Vagina (tissue), 2 donors: ENCODE measurements around the gene DMBX1. TPM values are rescaled to one million over a fixed set of nuclear protein-coding genes. Genes with fewer than 3 reads are reported as not detected.

ENCODE experiments used
- DNase-seq, 2 donors: peaks; one replicate each; pipeline ENCODE4 v3.0.0-alpha.2; 2017; ENCODE audit errors: extremely low spot score in 2 of 2
- H3K27ac ChIP-seq: fragments of 200-600 bp; sonication (generic); one replicate; pipeline ENCODE4 v1.5.1; 2019
- H3K27me3 ChIP-seq: fragments of 200-600 bp; sonication (generic); one replicate; pipeline ENCODE4 v1.5.1; 2019
- H3K36me3 ChIP-seq, 2 donors: fragments of 200-600 bp; sonication (generic); one replicate each; pipeline ENCODE4 v1.5.1; 2017 to 2019
- H3K4me1 ChIP-seq: fragments of 200-600 bp; sonication (generic); one replicate; pipeline ENCODE4 v1.5.1; 2019
- H3K4me3 ChIP-seq, 2 donors: fragments of 200-600 bp; sonication (generic); 1 replicate in 1 of 2; 2 replicates in 1 of 2; pipeline ENCODE4 v1.5.1; 2016 to 2019
- H3K9me3 ChIP-seq: fragments of 200-600 bp; sonication (generic); one replicate; pipeline ENCODE4 v1.5.1; 2019
- POLR2A ChIP-seq, 2 donors: fragments of 450-650 bp; IDR thresholded peaks; one replicate each; pipeline ENCODE4 v1.6.1; 2017; ENCODE audit warnings: antibody characterized with exemption in 2 of 2, mild to moderate bottlenecking in 2 of 2, moderate library complexity in 2 of 2
- POLR2AphosphoS5 ChIP-seq, 2 donors: sonication (generic); formaldehyde crosslinking; IDR thresholded peaks; one replicate each; pipeline ENCODE4 v1.9.0; 2017; ENCODE audit warnings: antibody characterized with exemption in 2 of 2, mild to moderate bottlenecking in 2 of 2, low read depth in 1 of 2; ENCODE audit not compliant: insufficient read depth in 1 of 2
- intact Hi-C: fragments of 100-400 bp; cut with DNase I; formaldehyde crosslinking; loops from one replicate; pipeline ENCODE4 v1.15.1; 2023
- total RNA-seq: library from RNA; depleted of rRNA; stranded (reverse); fragments of >200 nt; gene quantifications from one replicate; pipeline ENCODE4 v1.2.3, GENCODE V29; 2016
- TF ChIP-seq, protein P1 (sequence below), 3 experiments: fragments of 450-650 bp in 2 of 3; fragments of 200-600 bp in 1 of 3; sonication (generic) in 1 of 3; IDR thresholded peaks; one replicate each; pipeline ENCODE4 v1.5.1; 2017 to 2019; ENCODE audit warnings: antibody characterized with exemption in 3 of 3, mild to moderate bottlenecking in 2 of 3, moderate library complexity in 2 of 3

DMBX1 gene
- total RNA-seq, 1 donor from 2014 or later = 0.25 TPM

DNA sequence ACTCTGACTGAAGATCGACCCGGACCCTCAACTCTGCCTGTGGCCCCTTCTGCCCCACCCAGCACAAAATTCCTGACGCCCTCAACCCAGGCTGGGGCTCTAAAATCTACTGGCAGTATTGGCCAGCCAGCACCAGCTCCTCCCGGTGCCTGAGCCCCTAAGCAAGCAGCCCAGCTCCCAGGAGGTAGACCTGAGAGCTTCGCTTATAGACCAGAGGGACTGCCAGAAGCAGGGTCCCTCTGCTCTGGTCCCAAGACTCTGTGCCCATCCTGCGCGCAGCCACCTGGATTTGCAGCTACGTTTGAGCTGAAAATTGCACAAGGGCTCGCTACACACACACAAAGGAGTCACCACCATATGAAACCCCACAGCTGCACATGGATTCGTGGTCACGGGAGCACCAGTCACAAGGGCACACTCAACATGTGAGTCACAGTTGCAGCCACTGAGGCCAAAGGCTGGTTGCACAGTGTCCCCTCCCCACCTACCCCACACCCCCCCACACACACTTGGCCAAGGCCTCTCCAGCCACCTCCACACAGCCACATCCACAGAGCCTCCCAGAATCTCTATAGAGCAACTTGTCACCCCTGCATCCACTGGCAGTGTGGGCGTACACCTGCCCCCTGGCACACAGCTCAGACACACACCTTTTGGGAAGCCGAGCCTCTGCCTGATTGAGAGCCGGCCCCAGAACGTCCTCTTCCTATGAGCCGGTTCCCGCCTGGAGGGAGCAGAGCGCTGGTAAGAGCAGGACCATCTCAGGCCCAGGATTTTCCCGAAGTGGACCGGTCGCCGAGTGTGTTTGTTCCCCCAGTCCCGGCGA, 1.1 kb upstream of the DMBX1 start:
- Histone ChIP-seq H3K9me3 (no peaks in the 10 kb centered on the region), H3K4me1 (peaks cover 26% of the 10 kb centered on the region), H3K27me3 (peaks cover 32% of the 10 kb centered on the region), H3K36me3 (no peaks in the 10 kb centered on the region), H3K27ac (no peak overlapping the region), H3K4me3 (no peak overlapping the region)
- intact Hi-C loops = no loop called here
- TF ChIP-seq, protein P1, sequence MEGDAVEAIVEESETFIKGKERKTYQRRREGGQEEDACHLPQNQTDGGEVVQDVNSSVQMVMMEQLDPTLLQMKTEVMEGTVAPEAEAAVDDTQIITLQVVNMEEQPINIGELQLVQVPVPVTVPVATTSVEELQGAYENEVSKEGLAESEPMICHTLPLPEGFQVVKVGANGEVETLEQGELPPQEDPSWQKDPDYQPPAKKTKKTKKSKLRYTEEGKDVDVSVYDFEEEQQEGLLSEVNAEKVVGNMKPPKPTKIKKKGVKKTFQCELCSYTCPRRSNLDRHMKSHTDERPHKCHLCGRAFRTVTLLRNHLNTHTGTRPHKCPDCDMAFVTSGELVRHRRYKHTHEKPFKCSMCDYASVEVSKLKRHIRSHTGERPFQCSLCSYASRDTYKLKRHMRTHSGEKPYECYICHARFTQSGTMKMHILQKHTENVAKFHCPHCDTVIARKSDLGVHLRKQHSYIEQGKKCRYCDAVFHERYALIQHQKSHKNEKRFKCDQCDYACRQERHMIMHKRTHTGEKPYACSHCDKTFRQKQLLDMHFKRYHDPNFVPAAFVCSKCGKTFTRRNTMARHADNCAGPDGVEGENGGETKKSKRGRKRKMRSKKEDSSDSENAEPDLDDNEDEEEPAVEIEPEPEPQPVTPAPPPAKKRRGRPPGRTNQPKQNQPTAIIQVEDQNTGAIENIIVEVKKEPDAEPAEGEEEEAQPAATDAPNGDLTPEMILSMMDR (IDR thresholded peaks at IDR 0.05) = no peak
- TF ChIP-seq POLR2AphosphoS5 (IDR thresholded peaks at IDR 0.05; ENCODE audit: insufficient read depth in 1 of 2, low read depth in 1 of 2) = no peak
- no peak for TF ChIP-seq POLR2A (IDR thresholded peaks at IDR 0.05)
- DNase-seq = no peak

DNA sequence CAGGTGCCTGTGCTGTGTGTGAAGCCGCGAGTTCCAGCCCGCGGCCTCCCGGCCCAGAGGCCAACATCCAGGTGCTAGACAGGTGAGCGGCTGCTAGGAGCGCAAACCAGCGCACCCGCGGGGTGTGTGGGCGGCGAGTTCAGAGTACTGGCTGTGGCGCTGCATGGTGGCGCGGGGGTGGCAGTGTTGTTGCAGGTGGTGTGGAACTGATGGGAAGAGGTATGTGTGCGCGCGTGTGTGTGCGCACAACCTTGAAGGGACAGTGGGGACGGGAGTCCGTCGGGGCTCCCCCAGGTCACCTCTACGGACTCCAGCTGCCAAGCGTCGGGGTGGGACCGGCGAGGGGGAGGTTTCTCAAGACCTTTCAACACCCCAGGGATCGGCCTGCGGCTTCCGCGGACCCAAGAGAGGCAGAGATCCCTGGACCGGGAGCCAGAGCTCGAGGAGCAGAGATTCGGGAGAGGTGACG, 433 bp upstream of the DMBX1 start:
- peaks cover 26% of the 10 kb centered on the region for H3K4me1 ChIP-seq
- TF ChIP-seq POLR2A (IDR thresholded peaks at IDR 0.05) (no peak), POLR2AphosphoS5 (IDR thresholded peaks at IDR 0.05; ENCODE audit: insufficient read depth in 1 of 2, low read depth in 1 of 2) (no peak)
- TF ChIP-seq, protein P1 (IDR thresholded peaks at IDR 0.05) = no peak
- no peaks in the 10 kb centered on the region for H3K36me3 ChIP-seq
- no peak overlapping the region for H3K27ac ChIP-seq
- no peaks in the 10 kb centered on the region for H3K9me3 ChIP-seq
- no peak for DNase-seq
- intact Hi-C loops = no loop called here
- peaks cover 34% of the 10 kb centered on the region for H3K27me3 ChIP-seq
- peak overlapping the region; percentile 27 to 30 for H3K4me3 ChIP-seq

DNA sequence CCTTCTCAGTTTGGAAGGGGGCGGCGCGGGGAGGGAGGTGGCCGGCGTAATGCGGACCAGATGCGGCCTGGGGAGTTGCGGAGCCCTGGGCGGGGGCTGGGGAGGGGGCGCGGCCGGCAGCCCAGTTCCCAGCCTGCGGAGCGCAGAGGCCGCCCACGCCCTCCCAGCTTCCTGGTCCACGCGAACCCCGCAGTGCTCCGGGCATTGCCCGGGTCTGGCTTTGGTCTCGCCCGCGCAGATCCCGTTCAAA, 695 bp downstream of the DMBX1 start:
- Histone ChIP-seq H3K36me3 (no peaks in the 10 kb centered on the region), H3K27me3 (peaks cover 34% of the 10 kb centered on the region), H3K9me3 (no peaks in the 10 kb centered on the region), H3K27ac (no peak overlapping the region), H3K4me3 (peak overlapping the region in 1 of 2 donors; percentile 27), H3K4me1 (peaks cover 26% of the 10 kb centered on the region)
- TF ChIP-seq POLR2A (IDR thresholded peaks at IDR 0.05) (no peak), POLR2AphosphoS5 (IDR thresholded peaks at IDR 0.05; ENCODE audit: insufficient read depth in 1 of 2, low read depth in 1 of 2) (no peak)
- TF ChIP-seq, protein P1 (IDR thresholded peaks at IDR 0.05) = no peak
- intact Hi-C loops = no loop called here
- no peak for DNase-seq

DNA sequence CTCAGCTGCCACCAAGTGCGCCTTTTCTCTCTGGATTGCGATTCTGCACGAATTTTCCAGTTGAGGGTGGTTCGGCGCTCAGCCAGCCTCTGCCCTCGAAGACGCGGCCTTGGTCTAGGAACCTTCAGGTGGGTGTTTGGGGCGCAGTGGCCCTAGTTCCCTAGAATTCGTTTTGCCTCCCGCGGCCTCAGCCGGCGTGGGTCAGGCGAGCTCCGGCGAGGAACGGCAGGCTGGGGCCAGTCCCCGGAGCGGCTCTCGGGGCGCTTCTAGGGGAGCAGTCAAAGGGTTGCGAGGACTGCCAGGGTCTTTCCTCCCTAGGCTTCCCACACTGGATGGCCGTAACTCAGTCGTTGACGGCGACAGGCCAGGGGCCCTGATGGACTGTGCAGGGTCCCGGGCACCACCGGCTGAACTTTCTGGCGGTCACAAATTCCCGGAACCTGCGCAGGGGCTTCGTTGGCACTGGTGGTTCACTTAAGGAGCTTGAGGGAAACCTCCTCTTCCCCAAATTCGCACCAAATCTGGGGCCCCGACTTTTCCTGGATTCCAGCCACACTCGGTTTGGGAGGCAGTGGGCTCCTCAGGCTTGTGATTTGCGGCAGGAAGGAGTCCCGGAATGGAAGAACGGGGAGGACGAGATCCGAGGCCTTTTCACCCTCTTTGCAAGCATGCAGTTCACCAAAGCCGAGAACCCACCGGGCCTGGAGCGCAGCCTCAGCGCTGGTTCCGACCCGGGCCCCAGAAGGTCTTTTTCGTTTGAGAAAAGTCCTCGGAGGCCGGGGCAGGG, 1.2 kb downstream of the DMBX1 start:
- H3K9me3 ChIP-seq = no peaks in the 10 kb centered on the region
- DNase-seq = no peak
- TF ChIP-seq POLR2AphosphoS5 (IDR thresholded peaks at IDR 0.05; ENCODE audit: insufficient read depth in 1 of 2, low read depth in 1 of 2) (peak in 1 of 2 donors; percentile 73), POLR2A (IDR thresholded peaks at IDR 0.05) (no peak)
- TF ChIP-seq, protein P1 (IDR thresholded peaks at IDR 0.05) = no peak
- peak overlapping the region in 1 of 2 donors; percentile 27 for H3K4me3 ChIP-seq
- peaks cover 34% of the 10 kb centered on the region for H3K27me3 ChIP-seq
- intact Hi-C loops = no loop called here
- peaks cover 26% of the 10 kb centered on the region for H3K4me1 ChIP-seq
- H3K27ac ChIP-seq = no peak overlapping the region
- no peaks in the 10 kb centered on the region for H3K36me3 ChIP-seq
